ENCODE data around the gene LZTFL1. TPM values are rescaled to one million over a fixed set of nuclear protein-coding genes. Genes with fewer than 3 reads are reported as not detected.

Gene LZTFL1
- total RNA-seq (10 to 100 TPM in 1 of 2 donors, 1 to 10 TPM in 1; 5.2 to 11.8 TPM), polyA plus RNA-seq (1 to 10 TPM; 3.4 to 6.2 TPM)

- WGBS: 4% methylated on average over 49 of the region's 49 CpGs
- Histone ChIP-seq H3K9ac (ENCODE audit: low read depth in 1 of 2, low read length in 2 of 2) (peak within 1 kb of the TSS; percentile 23 to 51), H3K4me1 (ENCODE audit: control insufficient read depth in 4 of 4, insufficient read depth in 4 of 4, low read length in 3 of 4) (peaks cover 2 to 34% (median 30%) of the 10 kb centered on the region in 4 donors), H3K9me3 (ENCODE audit: control insufficient read depth in 4 of 4, low read length in 3 of 4) (no peaks in the 10 kb centered on the region), H3K4me3 (ENCODE audit: low read depth in 1 of 3, low read length in 3 of 3) (peak within 1 kb of the TSS; percentile 73 to 97 (median 89)), H3K27ac (ENCODE audit: low read depth in 1 of 2, low read length in 2 of 2) (peak within 1 kb of the TSS; percentile 48 to 50), H3K27me3 (ENCODE audit: control insufficient read depth in 4 of 4, insufficient read depth in 4 of 4, low read length in 3 of 4) (no peaks in the 10 kb centered on the region), H3K36me3 (ENCODE audit: control insufficient read depth in 4 of 4, insufficient read depth in 3 of 4, low read depth in 1 of 4, low read length in 3 of 4) (no peaks in the 10 kb centered on the region)
- DNase-seq (ENCODE audit: low spot score): peak; percentile 88
- TF ChIP-seq SP1 (IDR thresholded peaks at IDR 0.05): peak; percentile 67
- no peak for TF ChIP-seq CTCF (IDR thresholded peaks at IDR 0.05; ENCODE audit: low read depth, low read length, missing input control)
- TF ChIP-seq NR2F2 (IDR thresholded peaks at IDR 0.05): no peak
- TF ChIP-seq HNF4G (IDR thresholded peaks at IDR 0.05): no peak
- peak; percentile 93 for TF ChIP-seq MAX (IDR thresholded peaks at IDR 0.05)
- TF ChIP-seq RXRA (IDR thresholded peaks at IDR 0.05): peak in 1 of 2 donors; percentile 13
- TF ChIP-seq REST (IDR thresholded peaks at IDR 0.05): peak; percentile 19
- TF ChIP-seq YY1 (IDR thresholded peaks at IDR 0.05): peak; percentile 48
- peak in 1 of 2 donors; percentile 34 for TF ChIP-seq RAD21 (IDR thresholded peaks at IDR 0.05)
- peak; percentile 90 to 98 for TF ChIP-seq GABPA (IDR thresholded peaks at IDR 0.05 in 1 of 2, conservative IDR thresholded peaks at IDR 0.05 in 1 of 2)
- TF ChIP-seq JUND (IDR thresholded peaks at IDR 0.05): no peak
- TF ChIP-seq FOXA2 (IDR thresholded peaks at IDR 0.05): no peak
- TF ChIP-seq ZBTB33 (IDR thresholded peaks at IDR 0.05): no peak
- TF ChIP-seq HNF4A (conservative IDR thresholded peaks at IDR 0.05): no peak
- peak; percentile 44 for TF ChIP-seq ATF3 (IDR thresholded peaks at IDR 0.05)
- no peak for TF ChIP-seq FOXA1 (IDR thresholded peaks at IDR 0.05)
- TF ChIP-seq EGR1 (IDR thresholded peaks at IDR 0.05; ENCODE audit: low read depth in 2 of 2): no peak
- no peak for TF ChIP-seq TAF1 (conservative IDR thresholded peaks at IDR 0.05)
These were observed at the start of gene LZTFL1 for GRCh38 chr3:45841757-45842491. Gene LZTFL1 (minus strand): TSS chr3:45842119. CDS start chr3:45841991, 128 bp downstream.
